ENCODE results near the gene FAM174C. TPM values are rescaled to one million over a fixed set of nuclear protein-coding genes. Genes with fewer than 3 reads are reported as not detected.

The FAM174C gene
- total and polyA plus RNA-seq, 2 donors (not counting 3 experiments of a cell fraction or from before 2014, with no cell fraction given) = 46.7 to 83.9 TPM

GRCh38 chr19:1281569-1282287, 6.4 kb downstream of the FAM174C start:
- no peak overlapping the region for H3K9ac ChIP-seq (replicated peaks; ENCODE audit: extremely low read depth, insufficient read depth, low read length)
- FAIRE-seq (no peak), DNase-seq (ENCODE audit: low read depth, low spot score) (no peak)
- H3K9me1 ChIP-seq (replicated peaks; ENCODE audit: control insufficient read depth, extremely low read depth, insufficient read depth, low read length) = no peaks in the 10 kb centered on the region
- dilution Hi-C loops (cut with MboI; ENCODE audit: extremely low pct_ligation_motif_present, low sequenced_read_pairs) = no loop called here
- no peak overlapping the region for H3K27ac ChIP-seq (ENCODE audit: insufficient read depth, low read depth, low read length)
- TF ChIP-seq POLR2A (IDR thresholded peaks at IDR 0.05; ENCODE audit: low read depth, low read length) (no peak), GATA2 (IDR thresholded peaks at IDR 0.05; ENCODE audit: insufficient read depth, insufficient read length, low read depth, low read length) (no peak), FOS (IDR thresholded peaks at IDR 0.05; ENCODE audit: borderline replicate concordance, insufficient read depth, low read length) (no peak), EZH2 (IDR thresholded peaks at IDR 0.05; ENCODE audit: borderline replicate concordance, low read depth, low read length, severe bottlenecking) (no peak), POLR2AphosphoS5 (IDR thresholded peaks at IDR 0.05; ENCODE audit: insufficient read depth, low read depth, low read length) (no peak), MYC (IDR thresholded peaks at IDR 0.05; ENCODE audit: low read depth, low read length) (no peak)
- TF ChIP-seq, protein P1, sequence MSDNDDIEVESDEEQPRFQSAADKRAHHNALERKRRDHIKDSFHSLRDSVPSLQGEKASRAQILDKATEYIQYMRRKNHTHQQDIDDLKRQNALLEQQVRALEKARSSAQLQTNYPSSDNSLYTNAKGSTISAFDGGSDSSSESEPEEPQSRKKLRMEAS (IDR thresholded peaks at IDR 0.05; ENCODE audit: insufficient read depth, insufficient read length) = no peak
- no peak overlapping the region for H2AFZ ChIP-seq (ENCODE audit: low read depth, low read length)
- no peak overlapping the region for H3K4me3 ChIP-seq (replicated peaks in 1 of 3; ENCODE audit: insufficient read depth in 1 of 3, low read depth in 1 of 3, low read length in 3 of 3)
- H3K79me2 ChIP-seq (ENCODE audit: control insufficient read depth, insufficient read depth, low read length) = peaks cover under 1% of the 10 kb centered on the region
- H3K36me3 ChIP-seq (ENCODE audit: control insufficient read depth in 2 of 2, extremely low read depth in 1 of 2, insufficient read depth in 2 of 2, low read length in 2 of 2) = peaks cover 0 to 5% of the 10 kb centered on the region in 2 experiments
- H3K4me2 ChIP-seq (ENCODE audit: insufficient read depth, low read length) = no peak overlapping the region
- BruUV-seq (replicated peaks) = no TSS peak
- intact Hi-C loops (cut with micrococcal nuclease) = loop anchor here (5.0 kb wide), 1 partner anchor 231 kb away; the partner anchor contains the start of gene ADAMTSL5
- H4K20me1 ChIP-seq (replicated peaks; ENCODE audit: control insufficient read depth, extremely low read depth, insufficient read depth, low read length) = no peaks in the 10 kb centered on the region
- peaks cover under 1% of the 10 kb centered on the region for H3K4me1 ChIP-seq (ENCODE audit: control insufficient read depth, extremely low read depth, insufficient read depth, low read length)
- CTCF ChIA-PET = no interaction called here
- no peaks in the 10 kb centered on the region for H3K9me3 ChIP-seq (replicated peaks; ENCODE audit: control insufficient read depth, insufficient read depth, low read length)
- peaks cover 6 to 17% of the 10 kb centered on the region in 2 experiments for H3K27me3 ChIP-seq (ENCODE audit: control insufficient read depth in 2 of 2, insufficient read depth in 2 of 2, low read length in 2 of 2)
- POLR2A ChIA-PET = no interaction called here
